ENCODE data around the gene GZMA.

The GZMA gene

DNA sequence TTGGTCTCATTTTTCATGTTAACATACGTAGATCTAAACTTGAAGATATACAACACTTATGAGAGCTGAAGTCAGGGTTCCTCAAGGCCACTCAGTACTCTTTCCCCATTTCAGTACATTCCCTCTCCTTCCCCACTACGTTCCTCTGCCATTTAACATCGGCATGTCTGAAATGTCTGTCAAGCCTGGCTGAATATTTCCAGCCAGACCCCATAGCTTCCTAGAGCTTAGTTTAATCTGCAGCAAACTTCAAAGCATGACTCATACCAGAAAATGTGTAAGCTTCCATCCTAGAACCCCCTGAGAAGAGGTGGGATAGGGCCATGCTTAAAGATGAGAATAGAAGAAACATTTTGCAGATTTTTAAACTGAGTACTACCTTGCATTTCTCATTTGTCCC lies 6.2 kb downstream of the GZMA start:
- no peak for DNase-seq (ENCODE audit: low read depth, low spot score)

DNA sequence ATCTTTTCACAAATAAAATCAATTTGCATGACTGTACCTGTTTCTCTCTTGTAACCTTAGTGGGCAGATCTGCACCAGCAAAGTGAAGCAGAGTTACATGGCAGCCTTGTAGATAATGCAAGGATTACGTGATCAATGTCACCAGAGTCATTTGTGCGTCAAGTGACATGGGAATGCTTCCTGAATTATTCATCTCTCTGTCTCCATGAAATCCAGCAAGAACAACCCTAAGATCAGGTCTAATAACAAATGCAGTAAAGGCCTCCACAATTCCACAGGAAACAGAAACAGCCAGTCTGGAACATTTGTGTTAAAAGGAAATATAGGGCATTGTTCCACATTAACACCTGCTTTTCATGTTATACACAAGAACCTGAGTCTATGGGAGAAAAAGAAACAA lies 7.8 kb downstream of the GZMA start:
- no peak for DNase-seq (ENCODE audit: low read depth, low spot score)

- DNase-seq (ENCODE audit: low read depth, low spot score) = no peak
Measured at GRCh38 chr5:55113327-55113726, 10.9 kb downstream of the GZMA start.

DNA sequence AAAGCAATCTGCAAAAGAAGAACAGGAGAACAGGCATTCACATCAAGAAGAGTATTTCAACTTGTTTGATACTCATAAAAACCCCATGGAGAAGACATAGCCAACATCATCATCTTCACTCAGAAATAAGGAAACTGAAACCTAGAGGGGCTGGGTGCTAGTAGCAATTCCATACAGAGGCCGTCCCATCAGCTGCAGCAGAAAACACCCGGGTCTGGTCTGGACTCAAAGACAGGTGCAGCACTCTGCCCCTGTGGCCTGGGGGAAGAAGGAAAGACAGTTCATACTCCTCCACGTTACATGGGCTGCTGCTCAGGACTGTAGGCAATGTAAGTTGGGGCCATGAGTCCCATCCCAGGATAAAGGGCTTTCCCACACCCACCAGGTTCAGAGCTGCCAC lies 11.6 kb downstream of the GZMA start:
- DNase-seq (ENCODE audit: low read depth, low spot score) = no peak

DNA sequence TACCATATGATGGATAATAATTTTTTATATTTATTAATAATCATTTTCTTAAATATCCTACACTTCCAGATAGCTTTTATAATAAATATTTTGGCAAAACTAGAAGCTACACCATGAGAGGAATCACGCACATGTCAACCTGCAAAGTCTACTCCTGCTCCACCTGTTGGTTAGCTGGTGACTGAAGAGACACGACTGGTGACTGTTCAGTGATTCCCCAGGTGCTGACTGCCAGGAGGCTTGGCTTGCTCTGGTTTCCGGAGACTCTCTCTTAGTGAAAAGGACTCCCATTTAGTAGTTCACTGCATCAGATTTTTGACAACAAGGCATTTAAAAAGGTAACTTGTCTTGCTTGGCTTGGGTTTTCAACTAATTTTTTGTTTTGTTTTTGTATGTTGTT lies 20.9 kb downstream of the GZMA start:
- no peak for DNase-seq (ENCODE audit: low read depth, low spot score)

DNA sequence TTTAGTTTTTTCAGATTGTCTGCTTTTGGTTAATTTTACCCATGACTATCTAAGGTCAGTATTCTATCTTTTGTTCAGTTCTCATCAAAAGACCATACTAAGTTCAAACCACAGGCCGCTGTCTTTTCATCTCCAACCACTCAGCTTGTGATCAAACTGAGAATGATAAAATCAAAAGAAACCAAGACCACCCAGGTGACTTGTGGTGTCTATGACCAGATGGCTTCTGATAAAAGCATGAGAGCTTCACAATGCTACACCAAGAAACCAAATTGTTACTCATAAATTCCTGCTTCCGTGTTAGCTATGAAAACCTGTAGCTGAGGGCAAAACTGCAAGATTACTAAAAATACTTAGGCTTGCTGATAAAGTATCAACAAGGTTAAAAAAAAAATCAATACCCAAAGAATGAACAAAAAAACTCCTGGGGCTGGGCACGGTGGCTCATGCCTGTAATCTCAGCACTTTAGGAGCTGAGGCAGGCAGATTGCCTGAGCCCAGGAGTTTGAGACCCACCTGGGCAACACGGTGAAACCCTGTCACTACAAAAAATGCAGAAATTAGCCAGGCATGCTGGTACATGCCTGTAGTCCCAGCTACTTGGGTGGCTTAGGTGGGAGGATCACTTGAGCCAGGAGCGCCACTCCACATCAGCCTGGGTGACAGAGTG lies 31.7 kb downstream of the GZMA start:
- DNase-seq (ENCODE audit: low read depth, low spot score) = no peak

DNA sequence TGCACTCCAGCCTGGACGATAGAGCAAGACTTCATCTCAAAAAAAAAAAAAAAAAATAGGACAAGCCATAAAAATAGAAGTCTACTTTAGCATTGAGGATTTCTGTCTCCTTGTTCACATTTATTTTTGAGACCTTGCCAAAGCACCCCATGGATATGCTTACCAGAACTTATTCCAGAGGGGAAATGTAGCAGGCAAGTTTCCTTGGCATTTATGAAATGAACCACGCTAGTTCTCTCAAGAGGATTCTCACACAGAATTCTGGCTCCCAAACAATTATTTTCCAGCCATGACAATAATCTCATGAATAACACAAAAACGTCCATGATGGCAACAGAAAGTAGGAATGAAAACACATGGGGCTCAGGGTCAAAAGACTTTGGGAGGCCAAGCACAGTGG lies 34.1 kb downstream of the GZMA start:
- no peak for DNase-seq (ENCODE audit: low read depth, low spot score)

DNA sequence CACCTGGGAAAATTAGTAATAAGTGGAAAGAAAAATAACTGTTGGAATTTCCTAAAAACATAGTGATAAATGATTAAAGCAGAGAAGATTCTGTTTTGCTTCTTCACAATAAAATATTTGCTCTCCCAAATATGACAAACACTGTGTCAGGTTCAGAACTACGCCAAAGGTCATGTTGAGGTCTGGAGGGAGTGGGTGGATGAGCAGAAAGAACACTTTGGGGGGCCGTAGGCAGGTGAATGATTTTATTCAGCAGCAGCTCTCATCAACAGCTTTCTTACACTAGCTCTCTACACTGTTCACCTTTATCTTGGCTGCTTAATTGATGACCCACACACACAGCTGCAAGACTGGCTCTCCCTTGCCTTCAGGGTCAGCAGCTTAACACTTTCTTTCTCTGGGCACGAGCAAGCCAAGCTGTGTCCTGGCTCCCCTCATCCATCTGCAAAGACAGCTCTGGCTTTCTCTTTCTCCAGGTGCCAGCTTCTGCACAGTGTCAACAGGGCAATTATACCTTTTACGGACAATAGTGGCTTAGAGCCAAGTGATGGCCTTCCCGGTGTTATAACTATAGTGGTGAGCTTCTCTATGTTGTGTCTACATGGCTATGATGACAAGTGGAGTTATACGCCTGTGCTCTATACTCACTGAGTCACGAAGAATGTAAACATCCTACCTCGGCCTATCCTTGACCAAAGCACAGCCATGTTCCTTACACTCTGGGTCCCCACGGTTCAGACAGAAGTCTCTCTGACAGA lies 38.6 kb downstream of the GZMA start:
- DNase-seq (ENCODE audit: low read depth, low spot score) = no peak

DNA sequence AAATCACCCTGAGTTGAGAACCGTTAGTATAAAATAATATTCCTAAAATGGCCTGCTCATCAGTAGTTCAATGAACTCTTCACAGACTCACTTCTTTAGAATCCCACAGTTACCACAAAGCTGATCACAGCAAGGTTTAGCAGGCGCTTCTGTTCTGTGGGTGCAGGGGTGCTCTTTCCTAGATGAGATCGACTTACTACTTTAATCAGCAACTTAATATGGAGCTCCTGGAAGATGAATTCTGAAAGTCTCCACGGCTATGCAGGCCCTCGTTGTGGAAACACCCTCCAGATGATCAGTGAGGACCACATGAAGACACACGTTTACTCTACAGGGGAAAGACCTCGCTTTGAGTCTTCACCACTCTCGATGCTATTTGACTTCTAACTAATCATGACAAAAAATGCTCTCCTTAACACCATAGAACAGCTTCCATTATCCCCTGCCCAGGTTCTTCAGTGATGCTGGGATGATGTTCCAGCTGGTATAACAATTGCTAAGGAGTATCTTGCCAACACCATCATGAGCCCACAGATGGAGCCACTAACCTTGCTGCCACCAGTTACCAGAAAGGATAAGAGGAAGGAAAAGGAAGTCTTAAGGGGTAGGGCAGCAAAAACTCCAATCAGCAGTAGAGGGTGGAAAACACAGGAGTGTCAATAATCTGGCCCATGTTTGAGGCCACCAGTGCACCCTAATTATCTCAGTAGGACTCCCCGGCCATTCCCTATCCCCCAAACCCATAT lies 39.7 kb downstream of the GZMA start:
- no peak for DNase-seq (ENCODE audit: low read depth, low spot score)

GRCh38 chr5:55143624-55144023 lies 41.2 kb downstream of the GZMA start:
- DNase-seq (ENCODE audit: low read depth, low spot score) = no peak

DNA sequence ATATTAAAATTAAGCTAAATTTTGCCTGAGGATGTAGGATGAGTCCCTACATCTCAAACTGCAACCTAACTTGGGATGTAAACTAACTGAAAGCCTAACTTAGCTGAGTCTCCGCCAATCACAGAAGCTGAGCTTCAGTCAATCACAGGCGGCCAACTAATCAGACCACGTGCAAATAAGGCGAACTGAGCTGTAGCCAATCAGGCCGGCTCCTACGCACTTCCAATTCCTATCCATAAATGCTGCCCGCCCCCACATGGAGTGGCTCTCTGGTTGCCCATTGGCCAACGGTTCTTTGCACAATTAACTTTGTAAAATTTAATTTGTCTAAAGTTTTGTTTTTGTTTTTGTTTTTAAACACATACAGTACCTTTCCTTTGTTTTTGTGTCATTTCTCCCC lies 43.6 kb downstream of the GZMA start:
- no peak for DNase-seq (ENCODE audit: low read depth, low spot score)

DNA sequence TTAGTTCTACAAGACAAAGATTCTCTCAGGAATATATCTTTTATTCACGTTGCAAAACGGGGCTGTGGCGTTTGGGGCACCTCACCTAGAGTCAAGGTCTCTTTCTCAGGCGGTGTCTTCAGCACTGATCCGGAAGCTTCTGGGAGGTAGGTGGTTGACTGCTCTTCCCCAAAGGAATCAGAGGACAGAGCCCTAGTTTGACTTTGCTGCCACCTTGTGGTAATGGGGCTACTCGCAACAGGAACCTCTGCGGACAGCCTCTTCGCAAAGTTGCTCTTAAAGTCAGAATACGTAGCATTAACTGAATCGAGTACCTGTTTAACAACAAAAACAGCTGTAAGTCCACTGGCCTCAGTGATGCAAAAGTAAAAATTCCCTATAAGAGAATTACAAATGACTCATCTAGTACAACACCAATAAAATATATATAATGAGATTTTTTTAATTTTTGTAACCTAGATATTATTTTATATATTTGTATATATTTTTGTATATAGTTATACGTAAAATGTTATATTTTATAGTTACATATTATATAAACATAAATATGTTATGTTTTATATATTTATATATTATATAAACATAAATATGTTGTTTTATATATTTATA lies 44.2 kb downstream of the GZMA start:
- DNase-seq (ENCODE audit: low read depth, low spot score) = peak; percentile 57

DNA sequence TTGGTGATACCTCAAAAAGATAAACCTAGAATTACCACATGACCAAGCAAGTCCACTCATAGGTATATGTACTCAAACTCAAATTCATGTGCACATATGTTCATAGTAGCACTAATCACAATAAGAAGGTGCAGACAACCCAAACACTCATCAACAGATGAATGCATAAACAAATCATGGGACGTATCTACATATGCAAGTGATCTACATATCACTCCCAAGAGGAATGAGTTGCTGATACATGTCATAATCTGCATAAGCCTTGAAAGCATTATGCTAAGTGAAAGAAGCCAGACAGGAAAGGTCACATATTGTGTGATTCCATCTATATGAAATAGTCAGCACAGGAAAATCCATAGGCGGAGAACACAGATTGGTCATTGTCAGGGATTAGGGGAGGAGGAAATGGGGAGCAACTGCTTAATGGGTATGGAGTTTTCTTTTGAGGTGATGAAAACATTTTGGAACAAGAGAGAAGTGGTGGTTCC lies 46.9 kb downstream of the GZMA start:
- DNase-seq (ENCODE audit: low read depth, low spot score) = no peak

DNA sequence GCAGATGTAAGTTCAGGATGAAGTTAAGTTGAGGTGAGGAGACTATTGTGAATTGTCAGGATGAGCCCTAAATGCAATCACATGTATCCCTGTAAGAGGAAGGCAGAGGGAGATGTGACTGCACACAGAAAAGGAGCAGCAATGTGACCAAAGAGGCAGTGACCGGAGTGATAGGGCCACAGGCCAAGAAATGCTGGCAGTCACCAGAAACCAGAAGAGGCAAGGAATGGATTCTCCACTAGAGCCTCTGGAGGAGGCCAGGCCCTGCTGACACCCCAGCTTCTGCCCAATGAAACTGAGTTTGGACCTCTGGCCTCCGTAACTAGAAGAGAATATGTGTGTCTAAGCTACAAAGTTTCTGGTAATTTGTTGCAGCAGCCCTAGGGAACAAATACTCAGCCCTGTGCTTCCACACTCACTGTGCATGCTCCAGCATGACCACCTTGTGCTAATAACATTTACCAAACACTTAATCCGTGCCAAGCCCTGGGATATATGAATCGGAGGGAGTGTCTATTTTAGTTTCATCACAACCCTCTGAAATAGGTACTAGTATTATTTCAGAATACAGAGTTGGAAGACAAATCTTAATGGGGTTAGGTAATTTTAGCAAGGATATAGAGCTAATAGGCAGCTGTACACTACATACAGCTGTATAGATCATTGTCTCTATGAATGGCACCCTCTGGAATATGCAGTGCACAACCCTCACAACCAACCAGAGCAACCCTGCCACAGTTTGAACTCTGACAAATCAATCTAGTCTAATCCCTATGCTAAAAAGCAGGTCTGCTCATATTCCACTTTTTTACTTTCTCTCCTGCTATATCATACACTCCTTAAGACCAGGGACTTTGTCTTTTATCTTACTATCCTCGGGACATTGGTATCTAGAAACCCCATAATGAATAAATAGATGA lies 49.7 kb downstream of the GZMA start:
- DNase-seq (ENCODE audit: low read depth, low spot score) = no peak

DNA sequence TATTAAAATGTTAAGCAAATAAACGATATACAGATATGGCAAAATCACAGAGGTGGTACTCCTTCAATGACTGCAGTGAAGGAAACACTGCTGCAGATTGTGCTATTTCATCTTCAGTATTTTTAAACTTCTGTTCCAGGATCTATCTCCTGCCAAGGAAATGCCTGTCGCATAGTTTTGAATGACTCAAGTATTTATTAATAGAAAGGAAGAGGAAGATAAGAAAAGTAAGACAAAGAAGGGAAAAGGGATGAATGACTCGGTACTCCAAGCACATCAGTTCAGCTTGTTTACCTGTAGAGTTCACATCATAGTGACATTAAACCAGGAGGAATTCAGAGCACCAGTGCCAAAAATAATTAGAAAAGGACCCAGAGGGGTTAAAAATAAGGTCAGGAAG lies 52.4 kb downstream of the GZMA start:
- DNase-seq (ENCODE audit: low read depth, low spot score) = no peak

Measured in brain pericyte (primary cell).